GM23338 (cell line): ENCODE results near the gene INPPL1. TPM values are rescaled to one million over a fixed set of nuclear protein-coding genes. Genes with fewer than 3 reads are reported as not detected.

Experiments used
- ATAC-seq: fragments of 200-7000 bp; cut with Tn5 transposase; 3 replicates; pipeline ENCODE4 v1.9.1; 2020
- DNase-seq: peaks from one replicate; pipeline ENCODE4 v3.0.0-alpha.2; 2015; ENCODE audit warnings: low spot score
- H2AFZ ChIP-seq: fragments of 200-600 bp; sonication (generic); 2 replicates; pipeline ENCODE4 v1.8.0; 2016; ENCODE audit warnings: antibody characterized with exemption, mild to moderate bottlenecking, moderate library complexity
- H3F3A ChIP-seq: fragments of 200-600 bp; sonication (generic); replicated peaks from 2 replicates; pipeline ENCODE4 v1.8.0; 2017; ENCODE audit warnings: antibody characterized with exemption, mixed run types, low read depth
- H3K27ac ChIP-seq: fragments of 200-600 bp; sonication (generic); 2 replicates; pipeline ENCODE4 v1.6.1; 2016; ENCODE audit warnings: low read depth
- H3K27me3 ChIP-seq: fragments of 200-600 bp; sonication (generic); 2 replicates; pipeline ENCODE4 v1.8.0; 2016; ENCODE audit warnings: mild to moderate bottlenecking, mixed run types, moderate library complexity; ENCODE audit not compliant: insufficient read depth
- H3K36me3 ChIP-seq: fragments of 200-600 bp; sonication (generic); 2 replicates; pipeline ENCODE4 v1.8.0; 2016; ENCODE audit warnings: mild to moderate bottlenecking; ENCODE audit not compliant: insufficient read depth
- H3K4me1 ChIP-seq: fragments of 200-600 bp; sonication (generic); 2 replicates; pipeline ENCODE4 v1.8.0; 2016; ENCODE audit warnings: mild to moderate bottlenecking, moderate library complexity; ENCODE audit not compliant: insufficient read depth
- H3K4me2 ChIP-seq: fragments of 200-600 bp; sonication (generic); 2 replicates; pipeline ENCODE4 v1.7.1; 2017; ENCODE audit warnings: mixed run types
- H3K4me3 ChIP-seq: fragments of 200-600 bp; sonication (generic); 2 replicates; pipeline ENCODE4 v1.6.1; 2016; ENCODE audit warnings: mixed run types
- H3K79me2 ChIP-seq: fragments of 200-600 bp; sonication (generic); replicated peaks from 2 replicates; pipeline ENCODE4 v1.8.0; 2017; ENCODE audit warnings: mild to moderate bottlenecking; ENCODE audit not compliant: insufficient read depth
- H3K9me2 ChIP-seq: fragments of 200-600 bp; sonication (generic); 2 replicates; pipeline ENCODE4 v1.8.0; 2017; ENCODE audit not compliant: insufficient read depth
- H4K20me1 ChIP-seq: fragments of 200-600 bp; sonication (generic); replicated peaks from 2 replicates; pipeline ENCODE4 v1.8.0; 2017; ENCODE audit warnings: mild to moderate bottlenecking; ENCODE audit not compliant: insufficient read depth
- H3K27ac Mint-ChIP-seq: 2 replicates; pipeline ENCODE4 v1.8.0; 2020; ENCODE audit warnings: inconsistent platforms, mild to moderate bottlenecking, moderate library complexity, mixed read lengths
- H3K27me3 Mint-ChIP-seq: 3 replicates; pipeline ENCODE4 v1.8.0; 2022; ENCODE audit warnings: low read depth, mild to moderate bottlenecking, moderate library complexity, mixed read lengths, inconsistent platforms; ENCODE audit not compliant: insufficient read depth, poor library complexity
- H3K36me3 Mint-ChIP-seq: 3 replicates; pipeline ENCODE4 v1.8.0; 2021; ENCODE audit warnings: low read depth, mild to moderate bottlenecking, inconsistent platforms, moderate library complexity, mixed read lengths
- H3K4me1 Mint-ChIP-seq: 3 replicates; pipeline ENCODE4 v1.8.0; 2020; ENCODE audit warnings: mild to moderate bottlenecking, inconsistent platforms, mixed read lengths
- H3K4me3 Mint-ChIP-seq: 3 replicates; pipeline ENCODE4 v1.8.0; 2021; ENCODE audit warnings: moderate library complexity, mild to moderate bottlenecking, inconsistent platforms, mixed read lengths
- H3K9me3 Mint-ChIP-seq: 3 replicates; pipeline ENCODE4 v1.8.0; 2020; ENCODE audit warnings: moderate library complexity, mild to moderate bottlenecking, inconsistent platforms, mixed read lengths
- CREB1 ChIP-seq: fragments of 250-450 bp; sonication (Bioruptor Pico); IDR thresholded peaks from 2 replicates; pipeline ENCODE4 v1.5.0; 2020; ENCODE audit warnings: low read depth, mild to moderate bottlenecking, moderate library complexity
- ETS1 ChIP-seq: IDR thresholded peaks from 2 replicates; pipeline ENCODE4 v1.6.1; 2016; ENCODE audit warnings: antibody characterized with exemption
- EZH2 ChIP-seq: fragments of 200-600 bp; sonication (generic); IDR thresholded peaks from one replicate; pipeline ENCODE4 v1.8.0; 2017; ENCODE audit warnings: antibody characterized with exemption, mild to moderate bottlenecking, low read depth; ENCODE audit not compliant: unreplicated experiment
- EZH2phosphoT487 ChIP-seq: fragments of 200-600 bp; sonication (generic); IDR thresholded peaks from one replicate; pipeline ENCODE4 v1.8.1; 2018; ENCODE audit warnings: antibody characterized with exemption; ENCODE audit not compliant: unreplicated experiment
- JUNB ChIP-seq: IDR thresholded peaks from one replicate; pipeline ENCODE4 v1.6.1; 2016; ENCODE audit warnings: antibody characterized with exemption; ENCODE audit not compliant: unreplicated experiment
- NANOG ChIP-seq: IDR thresholded peaks from 2 replicates; pipeline ENCODE4 v1.6.1; 2016; ENCODE audit warnings: antibody characterized with exemption, borderline replicate concordance
- POLR2AphosphoS5 ChIP-seq: IDR thresholded peaks from 2 replicates; pipeline ENCODE4 v1.6.1; 2016; ENCODE audit warnings: antibody characterized with exemption, low read depth
- STAT1 ChIP-seq: IDR thresholded peaks from one replicate; pipeline ENCODE4 v1.6.1; 2016; ENCODE audit warnings: antibody characterized with exemption; ENCODE audit not compliant: unreplicated experiment
- ZNF114 ChIP-seq: fragments of 250-450 bp; sonication (Bioruptor Pico); IDR thresholded peaks from 2 replicates; pipeline ENCODE4 v1.5.0; 2020; ENCODE audit warnings: mild to moderate bottlenecking, moderate library complexity
- ZNF331 ChIP-seq: fragments of 250-450 bp; sonication (Bioruptor Pico); IDR thresholded peaks from 2 replicates; pipeline ENCODE4 v1.5.0; 2020; ENCODE audit warnings: low read depth, mild to moderate bottlenecking, moderate library complexity
- ZNF462 ChIP-seq: fragments of 250-450 bp; sonication (Bioruptor Pico); IDR thresholded peaks from 2 replicates; pipeline ENCODE4 v1.5.0; 2020; ENCODE audit warnings: mild to moderate bottlenecking, moderate library complexity
- polyA plus RNA-seq: library from polyadenylated mRNA; unstranded; fragments of >200 nt; fragmentation: Nextera tagmentation; extraction: Ambion mirVana; gene quantifications from 2 replicates; pipeline ENCODE4 v1.2.1, GENCODE V29; 2016
- total RNA-seq: library from RNA; depleted of rRNA; stranded (reverse); fragments of >200 nt; shearing (Covaris generic); gene quantifications from 2 replicates; pipeline ENCODE4 v1.2.3, GENCODE V29; 2014
- TF ChIP-seq, protein P1 (sequence below): IDR thresholded peaks from one replicate; pipeline ENCODE4 v1.6.1; 2018; ENCODE audit warnings: antibody characterized with exemption; ENCODE audit not compliant: unreplicated experiment
- TF ChIP-seq, protein P2 (sequence below), 2 experiments: fragments of 200-600 bp in 1 of 2; sonication (generic) in 1 of 2; conservative IDR thresholded peaks; 2 replicates each; pipeline versions ENCODE4 v1.5.1 to v1.6.1; 2016 to 2017; ENCODE audit warnings: antibody characterized with exemption in 2 of 2, low read depth in 2 of 2, mild to moderate bottlenecking in 2 of 2, moderate library complexity in 1 of 2

INPPL1 gene
- total and polyA plus RNA-seq, 2 experiments from 2014 or later = 21.5 to 54.7 TPM

- no peaks in the 10 kb centered on the region for H3K27me3 ChIP-seq
- H3K4me2 ChIP-seq = no peak overlapping the region
- no peaks in the 10 kb centered on the region for H4K20me1 ChIP-seq
- peak; percentile 57 for ATAC-seq
- H3F3A ChIP-seq = no peaks in the 10 kb centered on the region
- Mint-ChIP-seq H3K4me1 (peaks cover 12% of the 10 kb centered on the region; the same call in 2 of the 3 replicates), H3K9me3 (no peaks in the 10 kb centered on the region), H3K27me3 (peaks cover 8% of the 10 kb centered on the region), H3K36me3 (no peaks in the 10 kb centered on the region), H3K4me3 (no peak overlapping the region), H3K27ac (no peak overlapping the region)
- no peaks in the 10 kb centered on the region for H3K9me2 ChIP-seq
- no peaks in the 10 kb centered on the region for H3K79me2 ChIP-seq
- DNase-seq = peak; percentile 12
- peaks cover 6% of the 10 kb centered on the region; the same call in 1 of the 2 replicates for H3K4me1 ChIP-seq
- H3K4me3 ChIP-seq = no peak overlapping the region
- peak overlapping the region; percentile 43; the same call in 1 of the 2 replicates for H2AFZ ChIP-seq
- H3K36me3 ChIP-seq = no peaks in the 10 kb centered on the region
- H3K27ac ChIP-seq = no peak overlapping the region
- TF ChIP-seq POLR2AphosphoS5 = no peak
- no peak for TF ChIP-seq ZNF462
- no peak for TF ChIP-seq JUNB
- TF ChIP-seq, protein P1, sequence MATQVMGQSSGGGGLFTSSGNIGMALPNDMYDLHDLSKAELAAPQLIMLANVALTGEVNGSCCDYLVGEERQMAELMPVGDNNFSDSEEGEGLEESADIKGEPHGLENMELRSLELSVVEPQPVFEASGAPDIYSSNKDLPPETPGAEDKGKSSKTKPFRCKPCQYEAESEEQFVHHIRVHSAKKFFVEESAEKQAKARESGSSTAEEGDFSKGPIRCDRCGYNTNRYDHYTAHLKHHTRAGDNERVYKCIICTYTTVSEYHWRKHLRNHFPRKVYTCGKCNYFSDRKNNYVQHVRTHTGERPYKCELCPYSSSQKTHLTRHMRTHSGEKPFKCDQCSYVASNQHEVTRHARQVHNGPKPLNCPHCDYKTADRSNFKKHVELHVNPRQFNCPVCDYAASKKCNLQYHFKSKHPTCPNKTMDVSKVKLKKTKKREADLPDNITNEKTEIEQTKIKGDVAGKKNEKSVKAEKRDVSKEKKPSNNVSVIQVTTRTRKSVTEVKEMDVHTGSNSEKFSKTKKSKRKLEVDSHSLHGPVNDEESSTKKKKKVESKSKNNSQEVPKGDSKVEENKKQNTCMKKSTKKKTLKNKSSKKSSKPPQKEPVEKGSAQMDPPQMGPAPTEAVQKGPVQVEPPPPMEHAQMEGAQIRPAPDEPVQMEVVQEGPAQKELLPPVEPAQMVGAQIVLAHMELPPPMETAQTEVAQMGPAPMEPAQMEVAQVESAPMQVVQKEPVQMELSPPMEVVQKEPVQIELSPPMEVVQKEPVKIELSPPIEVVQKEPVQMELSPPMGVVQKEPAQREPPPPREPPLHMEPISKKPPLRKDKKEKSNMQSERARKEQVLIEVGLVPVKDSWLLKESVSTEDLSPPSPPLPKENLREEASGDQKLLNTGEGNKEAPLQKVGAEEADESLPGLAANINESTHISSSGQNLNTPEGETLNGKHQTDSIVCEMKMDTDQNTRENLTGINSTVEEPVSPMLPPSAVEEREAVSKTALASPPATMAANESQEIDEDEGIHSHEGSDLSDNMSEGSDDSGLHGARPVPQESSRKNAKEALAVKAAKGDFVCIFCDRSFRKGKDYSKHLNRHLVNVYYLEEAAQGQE = no peak
- TF ChIP-seq ZNF331 (CRISPR knock-in tag) = no peak
- TF ChIP-seq NANOG = no peak
- no peak for TF ChIP-seq EZH2phosphoT487
- no peak for TF ChIP-seq EZH2
- no peak for TF ChIP-seq ZNF114
- no peak for TF ChIP-seq STAT1
- TF ChIP-seq CREB1 (CRISPR knock-in tag) = no peak
- TF ChIP-seq, protein P2, sequence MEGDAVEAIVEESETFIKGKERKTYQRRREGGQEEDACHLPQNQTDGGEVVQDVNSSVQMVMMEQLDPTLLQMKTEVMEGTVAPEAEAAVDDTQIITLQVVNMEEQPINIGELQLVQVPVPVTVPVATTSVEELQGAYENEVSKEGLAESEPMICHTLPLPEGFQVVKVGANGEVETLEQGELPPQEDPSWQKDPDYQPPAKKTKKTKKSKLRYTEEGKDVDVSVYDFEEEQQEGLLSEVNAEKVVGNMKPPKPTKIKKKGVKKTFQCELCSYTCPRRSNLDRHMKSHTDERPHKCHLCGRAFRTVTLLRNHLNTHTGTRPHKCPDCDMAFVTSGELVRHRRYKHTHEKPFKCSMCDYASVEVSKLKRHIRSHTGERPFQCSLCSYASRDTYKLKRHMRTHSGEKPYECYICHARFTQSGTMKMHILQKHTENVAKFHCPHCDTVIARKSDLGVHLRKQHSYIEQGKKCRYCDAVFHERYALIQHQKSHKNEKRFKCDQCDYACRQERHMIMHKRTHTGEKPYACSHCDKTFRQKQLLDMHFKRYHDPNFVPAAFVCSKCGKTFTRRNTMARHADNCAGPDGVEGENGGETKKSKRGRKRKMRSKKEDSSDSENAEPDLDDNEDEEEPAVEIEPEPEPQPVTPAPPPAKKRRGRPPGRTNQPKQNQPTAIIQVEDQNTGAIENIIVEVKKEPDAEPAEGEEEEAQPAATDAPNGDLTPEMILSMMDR (conservative IDR thresholded peaks at IDR 0.05; ENCODE audit: low read depth in 2 of 2) = no peak
- TF ChIP-seq ETS1 = no peak
These were observed 34.9 kb upstream of the INPPL1 start for GRCh38 chr11:72189455-72190250.
